Measurements from ENCODE around the gene TIMM23.

- TF ChIP-seq YY1 (tag by site-specific recombination; IDR thresholded peaks at IDR 0.05) (no peak), MYNN (tag by site-specific recombination; IDR thresholded peaks at IDR 0.05; ENCODE audit: borderline replicate concordance) (no peak), SCRT1 (tag by site-specific recombination; IDR thresholded peaks at IDR 0.05; ENCODE audit: borderline replicate concordance) (no peak), ZNF830 (tag by site-specific recombination; IDR thresholded peaks at IDR 0.05; ENCODE audit: low read depth) (no peak), ZBTB17 (tag by site-specific recombination; IDR thresholded peaks at IDR 0.05) (no peak), ZBTB8A (tag by site-specific recombination; IDR thresholded peaks at IDR 0.05) (no peak), ZNF521 (tag by site-specific recombination; IDR thresholded peaks at IDR 0.05) (no peak), ZNF747 (tag by site-specific recombination; IDR thresholded peaks at IDR 0.05) (no peak), ZNF175 (tag by site-specific recombination; IDR thresholded peaks at IDR 0.05) (no peak)
- TF ChIP-seq, protein P1, sequence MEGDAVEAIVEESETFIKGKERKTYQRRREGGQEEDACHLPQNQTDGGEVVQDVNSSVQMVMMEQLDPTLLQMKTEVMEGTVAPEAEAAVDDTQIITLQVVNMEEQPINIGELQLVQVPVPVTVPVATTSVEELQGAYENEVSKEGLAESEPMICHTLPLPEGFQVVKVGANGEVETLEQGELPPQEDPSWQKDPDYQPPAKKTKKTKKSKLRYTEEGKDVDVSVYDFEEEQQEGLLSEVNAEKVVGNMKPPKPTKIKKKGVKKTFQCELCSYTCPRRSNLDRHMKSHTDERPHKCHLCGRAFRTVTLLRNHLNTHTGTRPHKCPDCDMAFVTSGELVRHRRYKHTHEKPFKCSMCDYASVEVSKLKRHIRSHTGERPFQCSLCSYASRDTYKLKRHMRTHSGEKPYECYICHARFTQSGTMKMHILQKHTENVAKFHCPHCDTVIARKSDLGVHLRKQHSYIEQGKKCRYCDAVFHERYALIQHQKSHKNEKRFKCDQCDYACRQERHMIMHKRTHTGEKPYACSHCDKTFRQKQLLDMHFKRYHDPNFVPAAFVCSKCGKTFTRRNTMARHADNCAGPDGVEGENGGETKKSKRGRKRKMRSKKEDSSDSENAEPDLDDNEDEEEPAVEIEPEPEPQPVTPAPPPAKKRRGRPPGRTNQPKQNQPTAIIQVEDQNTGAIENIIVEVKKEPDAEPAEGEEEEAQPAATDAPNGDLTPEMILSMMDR (tag by site-specific recombination; IDR thresholded peaks at IDR 0.05) = no peak
Measured at GRCh38 chr10:45997557-45997956, 25.3 kb downstream of the TIMM23 start.
